Activated CD8-positive, alpha-beta T cell treated with anti-CD3 and anti-CD28 coated beads for 36 hours (primary cell): Measurements from ENCODE around the gene PPP2R2B. TPM values are rescaled to one million over a fixed set of nuclear protein-coding genes. Genes with fewer than 3 reads are reported as not detected.

Source experiments
- ATAC-seq: fragments of 200-7000 bp; cut with Tn5 transposase; one replicate; pipeline ENCODE4 v1.10.0; 2021; ENCODE audit warnings: mild to moderate bottlenecking, moderate library complexity
- CTCF ChIA-PET: fragments of 350-600 bp; sonication (Branson Sonifier 250); formaldehyde crosslinking; loops from one replicate; lab custom pipeline; 2021; ENCODE audit warnings: antibody characterized with exemption; lab: Charles Lee
- POLR2A ChIA-PET: fragments of 350-600 bp; sonication (Branson Sonifier 250); formaldehyde crosslinking; loops from one replicate; lab custom pipeline; 2021; ENCODE audit warnings: antibody characterized with exemption; lab: Charles Lee
- DNase-seq: peaks from one replicate; pipeline ENCODE4 v3.0.0-alpha.2; 2020
- H3K27ac Mint-ChIP-seq: one replicate; pipeline ENCODE4 v1.8.0; 2021; ENCODE audit warnings: mild to moderate bottlenecking, mixed read lengths
- H3K27me3 Mint-ChIP-seq: one replicate; pipeline ENCODE4 v1.8.0; 2021; ENCODE audit warnings: mixed read lengths
- H3K36me3 Mint-ChIP-seq: one replicate; pipeline ENCODE4 v1.8.0; 2021; ENCODE audit warnings: low read depth, mixed read lengths
- H3K4me1 Mint-ChIP-seq: one replicate; pipeline ENCODE4 v1.8.0; 2021; ENCODE audit warnings: low read depth, mixed read lengths
- H3K4me3 Mint-ChIP-seq: one replicate; pipeline ENCODE4 v1.8.0; 2021; ENCODE audit warnings: mild to moderate bottlenecking, moderate library complexity, mixed read lengths
- H3K9me3 Mint-ChIP-seq: one replicate; pipeline ENCODE4 v1.8.0; 2021; ENCODE audit warnings: mixed read lengths
- intact Hi-C: fragments of 100-400 bp; cut with micrococcal nuclease; formaldehyde crosslinking; loops from one replicate; pipeline ENCODE4 v1.10.0; 2022
- total RNA-seq, 2 experiments: library from RNA; stranded (reverse); gene quantifications; one replicate each; pipeline ENCODE4 v1.2.3, GENCODE V29; 2021
- TF ChIP-seq, protein P1 (sequence below): fragments of 200-600 bp; IDR thresholded peaks from one replicate; pipeline ENCODE4 v1.8.0; 2022; ENCODE audit warnings: antibody characterized with exemption, mild to moderate bottlenecking

The PPP2R2B gene
- total RNA-seq, 2 experiments from 2014 or later: 0.56 to 0.65 TPM

DNA sequence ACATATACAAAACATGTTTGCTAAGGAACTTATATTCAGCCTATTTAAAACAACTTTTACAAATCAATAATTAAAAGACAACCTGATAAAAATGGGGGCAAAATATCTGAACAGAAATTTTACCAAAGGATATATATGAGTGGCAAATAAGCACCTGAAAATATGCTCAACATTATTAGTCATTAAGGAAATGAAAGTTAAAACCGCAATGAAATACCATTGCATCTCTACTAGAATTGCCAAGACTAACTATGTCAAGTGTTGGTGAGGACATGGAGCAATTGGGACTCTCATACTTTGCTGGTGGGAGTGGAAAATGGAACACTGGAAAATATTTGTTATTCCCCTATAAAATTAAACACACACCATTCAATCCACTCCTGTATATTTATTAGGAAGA is 26.3 kb upstream of the PPP2R2B start:
- Mint-ChIP-seq H3K27ac (no peak overlapping the region), H3K4me1 (no peaks in the 10 kb centered on the region), H3K9me3 (no peaks in the 10 kb centered on the region), H3K4me3 (no peak overlapping the region), H3K36me3 (no peaks in the 10 kb centered on the region), H3K27me3 (peaks cover 2% of the 10 kb centered on the region)
- no peak for ATAC-seq
- DNase-seq: no peak
- POLR2A ChIA-PET: no interaction called here
- CTCF ChIA-PET: no interaction called here
- TF ChIP-seq, protein P1, sequence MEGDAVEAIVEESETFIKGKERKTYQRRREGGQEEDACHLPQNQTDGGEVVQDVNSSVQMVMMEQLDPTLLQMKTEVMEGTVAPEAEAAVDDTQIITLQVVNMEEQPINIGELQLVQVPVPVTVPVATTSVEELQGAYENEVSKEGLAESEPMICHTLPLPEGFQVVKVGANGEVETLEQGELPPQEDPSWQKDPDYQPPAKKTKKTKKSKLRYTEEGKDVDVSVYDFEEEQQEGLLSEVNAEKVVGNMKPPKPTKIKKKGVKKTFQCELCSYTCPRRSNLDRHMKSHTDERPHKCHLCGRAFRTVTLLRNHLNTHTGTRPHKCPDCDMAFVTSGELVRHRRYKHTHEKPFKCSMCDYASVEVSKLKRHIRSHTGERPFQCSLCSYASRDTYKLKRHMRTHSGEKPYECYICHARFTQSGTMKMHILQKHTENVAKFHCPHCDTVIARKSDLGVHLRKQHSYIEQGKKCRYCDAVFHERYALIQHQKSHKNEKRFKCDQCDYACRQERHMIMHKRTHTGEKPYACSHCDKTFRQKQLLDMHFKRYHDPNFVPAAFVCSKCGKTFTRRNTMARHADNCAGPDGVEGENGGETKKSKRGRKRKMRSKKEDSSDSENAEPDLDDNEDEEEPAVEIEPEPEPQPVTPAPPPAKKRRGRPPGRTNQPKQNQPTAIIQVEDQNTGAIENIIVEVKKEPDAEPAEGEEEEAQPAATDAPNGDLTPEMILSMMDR: no peak
- intact Hi-C loops: no loop called here

DNA sequence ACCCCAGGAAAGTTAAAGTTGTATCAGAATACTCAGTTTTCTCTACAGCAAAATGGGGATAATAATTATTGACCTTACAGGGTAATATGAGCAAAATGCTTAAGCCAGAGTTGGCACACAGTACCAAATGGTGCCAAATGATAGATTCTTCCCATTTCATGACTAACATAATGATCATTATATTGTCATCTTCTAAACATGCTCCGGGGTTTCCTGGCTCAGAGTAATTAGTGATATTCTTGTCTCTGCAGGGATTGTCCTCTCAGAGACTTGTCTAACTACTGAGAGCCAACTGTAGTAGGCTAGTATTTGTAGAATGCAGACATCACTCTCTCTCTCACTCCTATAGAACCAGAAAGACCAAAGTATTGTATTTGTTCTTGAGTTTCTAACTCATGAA is 25.2 kb upstream of the PPP2R2B start:
- no peaks in the 10 kb centered on the region for H3K36me3 Mint-ChIP-seq
- H3K27me3 Mint-ChIP-seq: peaks cover 2% of the 10 kb centered on the region
- ATAC-seq (no peak), DNase-seq (no peak)
- H3K9me3 Mint-ChIP-seq: no peaks in the 10 kb centered on the region
- no peaks in the 10 kb centered on the region for H3K4me1 Mint-ChIP-seq
- POLR2A ChIA-PET: no interaction called here
- CTCF ChIA-PET: no interaction called here
- intact Hi-C loops: no loop called here
- no peak overlapping the region for H3K27ac Mint-ChIP-seq
- TF ChIP-seq, protein P1: no peak
- no peak overlapping the region for H3K4me3 Mint-ChIP-seq

DNA sequence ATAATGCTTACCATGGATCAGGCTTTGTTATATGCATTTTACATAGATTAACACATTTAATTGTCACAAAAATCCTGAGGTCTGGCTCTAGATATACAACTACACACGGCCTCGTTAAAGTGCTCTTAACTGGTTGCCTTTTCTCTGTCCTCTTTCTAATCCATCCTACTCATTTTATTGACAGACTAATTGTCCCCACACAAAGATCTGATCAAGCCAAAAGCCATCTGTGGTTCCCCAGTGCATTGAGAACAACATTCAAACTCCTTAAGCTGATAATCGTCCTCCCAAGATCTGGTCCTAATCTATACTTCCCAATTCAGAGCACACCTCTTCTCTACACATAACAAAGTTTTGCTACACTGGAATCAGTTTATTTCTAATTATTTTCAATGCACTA is 23.9 kb upstream of the PPP2R2B start:
- DNase-seq (no peak), ATAC-seq (no peak)
- Mint-ChIP-seq H3K27me3 (peaks cover 2% of the 10 kb centered on the region), H3K9me3 (peaks cover under 1% of the 10 kb centered on the region), H3K27ac (no peak overlapping the region), H3K36me3 (no peaks in the 10 kb centered on the region), H3K4me1 (no peaks in the 10 kb centered on the region), H3K4me3 (no peak overlapping the region)
- ChIA-PET POLR2A (no interaction called here), CTCF (interaction anchor here (1.8 kb wide), 1 partner anchor 9 kb away, joined by 6 read pairs; no protein-coding TSS in a partner anchor)
- TF ChIP-seq, protein P1: no peak
- intact Hi-C loops: no loop called here

DNA sequence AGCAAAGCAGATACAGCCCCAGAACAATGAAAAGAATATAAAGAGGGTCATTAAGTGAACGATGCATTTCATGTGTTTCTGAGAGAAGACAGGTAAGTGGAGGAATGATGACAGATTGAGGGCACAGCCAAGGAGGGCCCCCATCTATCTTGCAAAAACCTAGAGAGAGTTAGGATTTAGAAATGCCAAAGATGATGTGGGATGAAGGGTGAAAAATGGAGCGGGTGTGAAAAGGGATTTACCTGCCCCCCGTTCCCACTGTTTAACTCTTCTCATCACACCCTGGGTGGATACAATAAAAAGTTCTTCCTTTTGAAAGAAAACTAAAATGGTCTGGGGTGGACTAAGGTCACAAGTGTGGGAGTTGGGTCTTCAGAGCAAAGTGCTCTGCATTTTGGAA is 18.5 kb upstream of the PPP2R2B start:
- ChIA-PET POLR2A (no interaction called here), CTCF (no interaction called here)
- TF ChIP-seq, protein P1: no peak
- Mint-ChIP-seq H3K9me3 (peaks cover 2% of the 10 kb centered on the region), H3K4me3 (no peak overlapping the region), H3K4me1 (peaks cover 12% of the 10 kb centered on the region), H3K36me3 (no peaks in the 10 kb centered on the region), H3K27me3 (peaks cover 5% of the 10 kb centered on the region), H3K27ac (no peak overlapping the region)
- ATAC-seq (no peak), DNase-seq (no peak)
- intact Hi-C loops: no loop called here

DNA sequence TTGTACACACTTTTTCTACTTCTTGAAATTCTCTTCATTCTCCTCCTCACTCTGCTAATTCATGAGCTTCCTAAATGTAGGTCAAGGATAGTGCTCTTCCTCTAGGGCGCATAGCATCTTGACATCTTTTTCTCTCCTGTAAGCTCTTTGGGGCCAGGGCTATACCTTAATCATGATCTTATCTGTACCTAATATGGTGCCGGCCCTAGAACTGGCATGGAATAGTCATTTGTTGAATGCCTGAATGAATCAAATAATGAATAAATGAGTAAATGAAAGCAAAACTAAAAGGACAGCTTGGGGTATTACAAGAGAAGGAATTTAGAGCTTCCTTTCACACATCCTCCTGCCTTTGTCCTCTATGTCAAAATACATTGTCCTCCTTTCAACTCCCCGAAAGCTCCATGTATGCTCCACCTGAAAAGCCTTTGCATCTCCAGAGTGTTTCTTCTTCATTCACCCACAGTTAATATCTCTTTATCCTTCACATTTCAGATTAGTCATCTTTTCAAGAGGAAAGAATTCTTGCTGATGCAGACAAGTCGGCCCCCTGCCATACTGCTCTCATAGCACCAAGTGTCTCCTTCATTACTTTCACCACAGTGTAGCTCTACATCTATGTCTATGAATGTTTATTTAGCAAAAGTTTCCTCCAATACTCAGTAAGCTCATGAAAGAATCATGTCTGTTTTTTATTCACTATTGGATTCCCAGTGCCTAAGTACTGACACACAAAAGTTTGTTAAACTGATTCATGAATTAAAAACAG is 16.4 kb upstream of the PPP2R2B start:
- TF ChIP-seq, protein P1: no peak
- Mint-ChIP-seq H3K36me3 (no peaks in the 10 kb centered on the region), H3K27ac (no peak overlapping the region), H3K9me3 (peaks cover 2% of the 10 kb centered on the region), H3K27me3 (peaks cover 2% of the 10 kb centered on the region), H3K4me3 (no peak overlapping the region), H3K4me1 (peaks cover 16% of the 10 kb centered on the region)
- ChIA-PET CTCF (interaction anchor here (0.8 to 1.2 kb wide), 2 partner anchors 69 to 71 kb away, joined by 3 read pairs; no protein-coding TSS in a partner anchor), POLR2A (interaction anchor here (0.5 kb wide), 1 partner anchor 150 kb away, joined by 3 read pairs; no protein-coding TSS in a partner anchor)
- ATAC-seq: peak; percentile 67
- intact Hi-C loops: no loop called here
- DNase-seq: peak; percentile 8
